ENCODE measurements around the gene HSPA14.
"Not testable (repeated sequence)": the region's sequence is repeated elsewhere in the genome, so short reads cannot be mapped to it uniquely, and the experiment has no call there.

The HSPA14 gene

GRCh38 chr10:14837757-14838581 is at the start of gene HSPA14, which contains the start of the genes CDNF and MSANTD7:
HSPA14 (plus strand) TSS chr10:14838306; CDS start chr10:14838403, 97 bp downstream.
CDNF (minus strand) TSS chr10:14838037; CDS start chr10:14837946, 91 bp downstream.
MSANTD7 (plus strand) TSS chr10:14838306; CDS start chr10:14842285, 3,979 bp downstream.
- peak; percentile 98 for DNase-seq (ENCODE audit: low read depth in 3 of 3)

GRCh38 chr10:14798636-14799035 is 39.5 kb upstream of the HSPA14 start:
- no peak for DNase-seq (ENCODE audit: low read depth in 3 of 3)

GRCh38 chr10:14800397-14800796 is 37.7 kb upstream of the HSPA14 start:
- DNase-seq (ENCODE audit: low read depth in 3 of 3) = no peak

GRCh38 chr10:14801723-14802122 is 36.4 kb upstream of the HSPA14 start:
- no peak for DNase-seq (ENCODE audit: low read depth in 3 of 3)

GRCh38 chr10:14803827-14804226 is 34.3 kb upstream of the HSPA14 start:
- no peak for DNase-seq (ENCODE audit: low read depth in 3 of 3)

- no peak for DNase-seq (ENCODE audit: low read depth in 3 of 3)
Measured at GRCh38 chr10:14806318-14806717, 31.8 kb upstream of the HSPA14 start.

GRCh38 chr10:14810969-14811953 is 26.8 kb upstream of the HSPA14 start:
- DNase-seq (ENCODE audit: low read depth in 3 of 3) = no peak

GRCh38 chr10:14812271-14812670 is 25.8 kb upstream of the HSPA14 start:
- DNase-seq (ENCODE audit: low read depth in 3 of 3) = no peak

GRCh38 chr10:14815681-14816080 is 22.4 kb upstream of the HSPA14 start:
- no peak for DNase-seq (ENCODE audit: low read depth in 3 of 3)

GRCh38 chr10:14816717-14817116 is 21.4 kb upstream of the HSPA14 start:
- DNase-seq (ENCODE audit: low read depth in 3 of 3) = not testable (repeated sequence)

GRCh38 chr10:14820010-14820774 is 17.9 kb upstream of the HSPA14 start:
- no peak for DNase-seq (ENCODE audit: low read depth in 3 of 3)

- DNase-seq (ENCODE audit: low read depth in 3 of 3) = no peak
Measured at GRCh38 chr10:14820775-14821154, 17.3 kb upstream of the HSPA14 start.

- DNase-seq (ENCODE audit: low read depth in 3 of 3) = no peak
Measured at GRCh38 chr10:14821635-14822375, 16.3 kb upstream of the HSPA14 start.

- peak in 2 of 3 experiments; percentile 15 to 23 for DNase-seq (ENCODE audit: low read depth in 3 of 3)
Measured at GRCh38 chr10:14822879-14823755, 15.0 kb upstream of the HSPA14 start.

GRCh38 chr10:14823966-14824365 is 14.1 kb upstream of the HSPA14 start:
- no peak for DNase-seq (ENCODE audit: low read depth in 3 of 3)

- DNase-seq (ENCODE audit: low read depth in 3 of 3) = no peak
Measured at GRCh38 chr10:14826076-14826829, 11.9 kb upstream of the HSPA14 start.

GRCh38 chr10:14833106-14833505 is 5.0 kb upstream of the HSPA14 start:
- no peak for DNase-seq (ENCODE audit: low read depth in 3 of 3)

- no peak for DNase-seq (ENCODE audit: low read depth in 3 of 3)
Measured at GRCh38 chr10:14836208-14836607, 1.9 kb upstream of the HSPA14 start.
